Caco-2 (cell line): Measurements from ENCODE around the gene WNT9A. TPM values are rescaled to one million over a fixed set of nuclear protein-coding genes. Genes with fewer than 3 reads are reported as not detected.

Experiments
- BruUV-seq: library from RNA; stranded (reverse); fragments of 400-500 nt; replicated peaks from 2 replicates; lab custom pipeline; 2021; lab: Mats Ljungman, UMichigan
- CTCF ChIA-PET: fragments of 300-600 bp; sonication (Branson Sonifier 250); formaldehyde crosslinking; loops from one replicate; lab custom pipeline; 2022; ENCODE audit warnings: antibody characterized with exemption; lab: Charles Lee
- POLR2A ChIA-PET: fragments of 300-600 bp; sonication (Branson Sonifier 250); formaldehyde crosslinking; loops from one replicate; lab custom pipeline; 2022; ENCODE audit warnings: antibody characterized with exemption; lab: Charles Lee
- DNase-seq, 2 experiments: peaks; one replicate each; pipeline versions ENCODE4 v3.0.0 to v3.0.0-alpha.2; 2020 to 2022
- H3K27me3 ChIP-seq: replicated peaks from 2 replicates; pipeline ENCODE4 v1.6.0; 2011; ENCODE audit warnings: low read length; ENCODE audit not compliant: control insufficient read depth, insufficient read depth
- H3K36me3 ChIP-seq: 2 replicates; pipeline ENCODE4 v1.5.1; 2011; ENCODE audit warnings: low read length; ENCODE audit not compliant: control insufficient read depth, insufficient read depth
- H3K4me1 ChIP-seq: fragments of 250-450 bp; sonication (Bioruptor Pico); 2 replicates; pipeline ENCODE4 v1.5.1; 2020; ENCODE audit warnings: mild to moderate bottlenecking
- H3K4me3 ChIP-seq: 2 replicates; pipeline ENCODE4 v1.5.1; 2011; ENCODE audit warnings: low read depth, mild to moderate bottlenecking, control low read depth, low read length
- H3K9me3 ChIP-seq: fragments of 250-450 bp; sonication (Bioruptor Pico); 2 replicates; pipeline ENCODE4 v1.5.1; 2020; ENCODE audit warnings: mild to moderate bottlenecking, moderate library complexity
- H3K27ac Mint-ChIP-seq: one replicate; pipeline ENCODE4 v1.8.0; 2022; ENCODE audit warnings: mixed read lengths; ENCODE audit not compliant: unreplicated experiment
- H3K27me3 Mint-ChIP-seq: one replicate; pipeline ENCODE4 v1.8.0; 2022; ENCODE audit warnings: mixed read lengths; ENCODE audit not compliant: insufficient read depth, unreplicated experiment
- H3K36me3 Mint-ChIP-seq: one replicate; pipeline ENCODE4 v1.8.0; 2022; ENCODE audit warnings: mild to moderate bottlenecking, mixed read lengths; ENCODE audit not compliant: insufficient read depth, unreplicated experiment
- H3K4me1 Mint-ChIP-seq: one replicate; pipeline ENCODE4 v1.8.0; 2022; ENCODE audit warnings: low read depth, mixed read lengths; ENCODE audit not compliant: unreplicated experiment
- H3K4me3 Mint-ChIP-seq: one replicate; pipeline ENCODE4 v1.8.0; 2022; ENCODE audit warnings: mild to moderate bottlenecking, moderate library complexity, mixed read lengths; ENCODE audit not compliant: unreplicated experiment
- H3K9me3 Mint-ChIP-seq: one replicate; pipeline ENCODE4 v1.8.0; 2022; ENCODE audit warnings: mixed read lengths; ENCODE audit not compliant: unreplicated experiment
- CTCF ChIP-seq, 2 experiments: fragments of 200-600 bp in 1 of 2; IDR thresholded peaks; 1 replicate in 1 of 2; 2 replicates in 1 of 2; pipeline versions ENCODE4 v1.5.1 to v1.8.0; 2011 to 2022; ENCODE audit warnings: antibody characterized with exemption in 1 of 2, control low read depth in 1 of 2, inconsistent platforms in 1 of 2, low read depth in 1 of 2, low read length in 1 of 2, mild to moderate bottlenecking in 1 of 2, moderate library complexity in 1 of 2; ENCODE audit not compliant: insufficient read depth in 1 of 2, severe bottlenecking in 1 of 2, unreplicated experiment in 1 of 2
- intact Hi-C: fragments of 100-400 bp; cut with micrococcal nuclease; formaldehyde crosslinking; loops from one replicate; pipeline ENCODE4 v1.10.0; 2022; ENCODE audit not compliant: unreplicated experiment
- microRNA-seq: library from miRNA; unstranded; fragments of <30 nt; microRNA quantifications from one replicate; pipeline ENCODE4 v1.2.0, GENCODE V29; 2022
- total RNA-seq: library from RNA; stranded (reverse); gene quantifications from 2 replicates; pipeline ENCODE4 v1.2.3, GENCODE V29; 2022

Gene WNT9A
- total RNA-seq, 1 experiment from 2014 or later: 0.68 TPM

- H3K4me3 Mint-ChIP-seq: no peak overlapping the region
- no peaks in the 10 kb centered on the region for H3K36me3 Mint-ChIP-seq
- CTCF ChIA-PET: no interaction called here
- intact Hi-C loops: no loop called here
- Histone ChIP-seq H3K27me3 (peaks cover 2% of the 10 kb centered on the region; the same call in 1 of the 2 replicates), H3K9me3 (no peaks in the 10 kb centered on the region), H3K4me1 (no peaks in the 10 kb centered on the region), H3K36me3 (no peaks in the 10 kb centered on the region), H3K4me3 (no peak overlapping the region)
- H3K9me3 Mint-ChIP-seq: no peaks in the 10 kb centered on the region
- peaks cover 25% of the 10 kb centered on the region for H3K27me3 Mint-ChIP-seq
- TF ChIP-seq CTCF (IDR thresholded peaks at IDR 0.05; ENCODE audit: insufficient read depth in 1 of 2, low read depth in 1 of 2, low read length in 1 of 2, severe bottlenecking in 1 of 2, unreplicated experiment in 1 of 2): no peak
- no peaks in the 10 kb centered on the region for H3K4me1 Mint-ChIP-seq
- POLR2A ChIA-PET: no interaction called here
- DNase-seq: no peak
- H3K27ac Mint-ChIP-seq: no peak overlapping the region
- no TSS peak for BruUV-seq
Observed at GRCh38 chr1:227870366-227870765, 77.4 kb downstream of the WNT9A start.

- H3K27me3 Mint-ChIP-seq: peaks cover 22% of the 10 kb centered on the region
Observed at GRCh38 chr1:227869851-227870305, 77.9 kb downstream of the WNT9A start.

GRCh38 chr1:227869279-227869842 lies 78.4 kb downstream of the WNT9A start:
- Mint-ChIP-seq H3K9me3 (no peaks in the 10 kb centered on the region), H3K36me3 (no peaks in the 10 kb centered on the region), H3K4me1 (no peaks in the 10 kb centered on the region), H3K27ac (no peak overlapping the region), H3K4me3 (no peak overlapping the region), H3K27me3 (peaks cover 19% of the 10 kb centered on the region)
- H3K4me1 ChIP-seq: no peaks in the 10 kb centered on the region
- no peak for DNase-seq
- CTCF ChIA-PET: no interaction called here
- no peak for TF ChIP-seq CTCF (IDR thresholded peaks at IDR 0.05; ENCODE audit: insufficient read depth in 1 of 2, low read depth in 1 of 2, low read length in 1 of 2, severe bottlenecking in 1 of 2, unreplicated experiment in 1 of 2)
- H3K27me3 ChIP-seq: peaks cover 2% of the 10 kb centered on the region; the same call in 1 of the 2 replicates
- POLR2A ChIA-PET: no interaction called here
- no peak overlapping the region for H3K4me3 ChIP-seq
- intact Hi-C loops: no loop called here
- peaks cover 9% of the 10 kb centered on the region; the same call in 1 of the 2 replicates for H3K9me3 ChIP-seq
- no peaks in the 10 kb centered on the region for H3K36me3 ChIP-seq
- no TSS peak for BruUV-seq

More at GRCh38 chr1:227869851-227870305, 77.9 kb downstream of the WNT9A start:
- DNase-seq: no peak
- H3K27me3 ChIP-seq: peaks cover 2% of the 10 kb centered on the region; the same call in 1 of the 2 replicates
- ChIA-PET POLR2A (no interaction called here), CTCF (no interaction called here)
- H3K9me3 Mint-ChIP-seq: no peaks in the 10 kb centered on the region
- H3K27ac Mint-ChIP-seq: no peak overlapping the region
- intact Hi-C loops: no loop called here
- no peaks in the 10 kb centered on the region for H3K36me3 Mint-ChIP-seq
- H3K36me3 ChIP-seq: no peaks in the 10 kb centered on the region
- H3K9me3 ChIP-seq: peaks cover 4% of the 10 kb centered on the region; the same call in 1 of the 2 replicates
- no peak for TF ChIP-seq CTCF (IDR thresholded peaks at IDR 0.05; ENCODE audit: insufficient read depth in 1 of 2, low read depth in 1 of 2, low read length in 1 of 2, severe bottlenecking in 1 of 2, unreplicated experiment in 1 of 2)
- H3K4me1 ChIP-seq: no peaks in the 10 kb centered on the region
- no peak overlapping the region for H3K4me3 ChIP-seq
- BruUV-seq: no TSS peak
- no peak overlapping the region for H3K4me3 Mint-ChIP-seq
- no peaks in the 10 kb centered on the region for H3K4me1 Mint-ChIP-seq

Small RNAs within 50 kb of the gene (microRNA-seq; reads per million reads assigned to microRNA genes)
- gene MIR5008: 1.3 reads per million

Other genes starting within 250 kb of the WNT9A start
- gene JMJD4, start 212.6 kb downstream of the WNT9A start, total RNA-seq: 25.3 and 27.1 TPM in 2 replicates
- gene SNAP47, start 212.5 kb downstream of the WNT9A start, total RNA-seq: 29.1 and 30.3 TPM in 2 replicates
- gene PRSS38, start 132.3 kb downstream of the WNT9A start, total RNA-seq: not detected in 2 replicates
- 0.09 TPM in 2 replicates for gene WNT3A, start 59.1 kb upstream of the WNT9A start, total RNA-seq
- 374 and 378 TPM in 2 replicates for gene ARF1, start 134.8 kb upstream of the WNT9A start, total RNA-seq
- gene C1orf35, start 155.4 kb upstream of the WNT9A start, total RNA-seq: 34.2 and 34.5 TPM in 2 replicates
- gene MRPL55, start 161.4 kb upstream of the WNT9A start, total RNA-seq: 63.7 and 69.9 TPM in 2 replicates
- gene GUK1, start 192.3 kb upstream of the WNT9A start, total RNA-seq: 73.6 and 74.4 TPM in 2 replicates
- gene GJC2, start 202.0 kb upstream of the WNT9A start, total RNA-seq: 1.1 and 1.5 TPM in 2 replicates
- 14.3 and 15.4 TPM in 2 replicates for gene IBA57, start 217.9 kb upstream of the WNT9A start, total RNA-seq